PC-9 (cell line): Measurements from ENCODE around the gene JAG1. TPM values are rescaled to one million over a fixed set of nuclear protein-coding genes. Genes with fewer than 3 reads are reported as not detected.

Experiments used
- BruUV-seq: library from RNA; stranded (reverse); fragments of 400-500 nt; replicated peaks from 2 replicates; lab custom pipeline; 2021; lab: Mats Ljungman, UMichigan
- CTCF ChIA-PET: fragments of 300-600 bp; sonication (Branson Sonifier 250); formaldehyde crosslinking; loops from one replicate; lab custom pipeline; 2022; ENCODE audit warnings: antibody characterized with exemption; lab: Charles Lee
- POLR2A ChIA-PET: fragments of 300-600 bp; sonication (Branson Sonifier 250); formaldehyde crosslinking; loops from one replicate; lab custom pipeline; 2022; ENCODE audit warnings: antibody characterized with exemption; ENCODE audit not compliant: unreplicated experiment; lab: Charles Lee
- DNase-seq, 2 experiments: peaks; one replicate each; pipeline versions ENCODE4 v3.0.0 to v3.0.0-alpha.2; 2015 to 2022; ENCODE audit warnings: mixed read lengths in 1 of 2
- H2AFZ ChIP-seq: fragments of 200-600 bp; sonication (generic); 2 replicates; pipeline ENCODE4 v1.8.1; 2017; ENCODE audit warnings: antibody characterized with exemption
- H3F3A ChIP-seq: fragments of 200-600 bp; sonication (generic); 2 replicates; pipeline ENCODE4 v1.8.1; 2017; ENCODE audit warnings: antibody characterized with exemption, mild to moderate bottlenecking, low read depth; ENCODE audit not compliant: insufficient read depth
- H3K27ac ChIP-seq: fragments of 200-600 bp; sonication (generic); 2 replicates; pipeline ENCODE4 v1.6.1; 2016; ENCODE audit warnings: mixed run types
- H3K27me3 ChIP-seq: fragments of 200-600 bp; sonication (generic); 2 replicates; pipeline ENCODE4 v1.6.1; 2016; ENCODE audit warnings: low read depth, mixed run types; ENCODE audit not compliant: insufficient read depth
- H3K36me3 ChIP-seq: fragments of 200-600 bp; sonication (generic); 2 replicates; pipeline ENCODE4 v1.6.1; 2016; ENCODE audit warnings: low read depth, mixed run types
- H3K4me1 ChIP-seq: fragments of 200-600 bp; sonication (generic); replicated peaks from 2 replicates; pipeline ENCODE4 v1.6.1; 2016; ENCODE audit warnings: mixed run types; ENCODE audit not compliant: insufficient read depth
- H3K4me2 ChIP-seq: fragments of 200-600 bp; sonication (generic); 2 replicates; pipeline ENCODE4 v1.6.1; 2017; ENCODE audit warnings: mixed run types
- H3K4me3 ChIP-seq: fragments of 200-600 bp; sonication (generic); 2 replicates; pipeline ENCODE4 v1.6.1; 2016; ENCODE audit warnings: mixed run types
- H3K79me2 ChIP-seq: fragments of 200-600 bp; sonication (generic); 2 replicates; pipeline ENCODE4 v1.6.1; 2017; ENCODE audit warnings: low read depth, mixed run types
- H3K9me2 ChIP-seq: fragments of 200-600 bp; sonication (generic); 2 replicates; pipeline ENCODE4 v1.8.1; 2017; ENCODE audit warnings: mild to moderate bottlenecking; ENCODE audit not compliant: insufficient read depth
- H3K9me3 ChIP-seq: fragments of 200-600 bp; sonication (generic); 2 replicates; pipeline ENCODE4 v1.8.1; 2016; ENCODE audit warnings: low read depth; ENCODE audit not compliant: insufficient read depth
- H4K20me1 ChIP-seq: fragments of 200-600 bp; sonication (generic); 2 replicates; pipeline ENCODE4 v1.8.1; 2017; ENCODE audit not compliant: insufficient read depth
- CTCF ChIP-seq: fragments of 200-600 bp; sonication (generic); conservative IDR thresholded peaks from 2 replicates; pipeline ENCODE4 v1.6.1; 2017; ENCODE audit warnings: mixed run types, antibody characterized with exemption, mild to moderate bottlenecking, moderate library complexity
- EZH2 ChIP-seq: fragments of 200-600 bp; sonication (generic); IDR thresholded peaks from 2 replicates; pipeline ENCODE4 v1.8.0; 2017; ENCODE audit warnings: antibody characterized with exemption, low read depth
- intact Hi-C: fragments of 100-400 bp; cut with micrococcal nuclease; formaldehyde crosslinking; loops from one replicate; pipeline ENCODE4 v1.10.0; 2022; ENCODE audit not compliant: unreplicated experiment
- total RNA-seq: library from RNA; stranded (reverse); gene quantifications from 2 replicates; pipeline ENCODE4 v1.2.3, GENCODE V29; 2021

Gene JAG1
- total RNA-seq, 1 experiment from 2014 or later, result 42.9 TPM

DNA sequence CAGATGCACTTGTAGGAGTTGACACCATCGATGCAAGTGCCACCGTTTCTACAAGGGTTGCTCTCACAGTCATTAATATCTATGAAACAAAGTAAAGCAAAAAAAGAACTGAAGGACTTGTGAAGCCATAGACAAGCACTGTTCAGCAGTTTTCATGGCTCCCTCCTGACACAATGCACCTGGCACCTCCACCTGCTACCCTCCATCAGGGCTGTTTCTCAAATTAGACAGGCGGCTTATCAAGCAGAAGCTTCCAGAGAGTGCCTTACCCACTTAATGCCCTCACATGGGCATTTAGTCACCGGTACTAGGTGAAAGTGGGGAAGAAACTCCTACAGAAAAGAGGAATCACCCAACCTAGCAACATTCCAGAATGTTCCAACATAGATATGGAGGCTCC lies 27.8 kb downstream of the JAG1 start:
- Histone ChIP-seq H3K4me2 (no peak overlapping the region), H3K79me2 (no peaks in the 10 kb centered on the region), H3K4me1 (no peaks in the 10 kb centered on the region), H3K9me2 (no peaks in the 10 kb centered on the region), H3K9me3 (no peaks in the 10 kb centered on the region), H4K20me1 (no peaks in the 10 kb centered on the region), H2AFZ (no peak overlapping the region), H3K27ac (no peak overlapping the region), H3K4me3 (no peak overlapping the region), H3F3A (no peaks in the 10 kb centered on the region), H3K27me3 (no peaks in the 10 kb centered on the region), H3K36me3 (peaks cover 35% of the 10 kb centered on the region)
- ChIA-PET POLR2A (no interaction called here), CTCF (no interaction called here)
- DNase-seq, result no peak
- TF ChIP-seq EZH2 (no peak), CTCF (no peak)
- intact Hi-C loops, result no loop called here
- BruUV-seq, result no TSS peak

GRCh38 chr20:10645205-10645570 lies 28.6 kb downstream of the JAG1 start:
- BruUV-seq, result no TSS peak
- no peaks in the 10 kb centered on the region for H3K9me3 ChIP-seq
- no peaks in the 10 kb centered on the region for H4K20me1 ChIP-seq
- peaks cover 35% of the 10 kb centered on the region for H3K36me3 ChIP-seq
- no peaks in the 10 kb centered on the region for H3K79me2 ChIP-seq
- no peaks in the 10 kb centered on the region for H3F3A ChIP-seq
- no peaks in the 10 kb centered on the region for H3K9me2 ChIP-seq
- no peak overlapping the region for H3K4me3 ChIP-seq
- H3K27me3 ChIP-seq, result no peaks in the 10 kb centered on the region
- CTCF ChIA-PET, result no interaction called here
- no peak overlapping the region for H2AFZ ChIP-seq
- no peaks in the 10 kb centered on the region for H3K4me1 ChIP-seq
- intact Hi-C loops, result no loop called here
- H3K4me2 ChIP-seq, result no peak overlapping the region
- no peak for DNase-seq
- POLR2A ChIA-PET, result no interaction called here
- TF ChIP-seq EZH2, result no peak
- TF ChIP-seq CTCF, result no peak
- no peak overlapping the region for H3K27ac ChIP-seq

GRCh38 chr20:10644458-10645204 lies 29.2 kb downstream of the JAG1 start:
- ChIA-PET CTCF (no interaction called here), POLR2A (no interaction called here)
- H3K27me3 ChIP-seq, result no peaks in the 10 kb centered on the region
- H2AFZ ChIP-seq, result no peak overlapping the region
- H4K20me1 ChIP-seq, result no peaks in the 10 kb centered on the region
- no peak overlapping the region for H3K27ac ChIP-seq
- H3K4me3 ChIP-seq, result no peak overlapping the region
- H3K9me2 ChIP-seq, result no peaks in the 10 kb centered on the region
- H3K4me1 ChIP-seq, result no peaks in the 10 kb centered on the region
- no peaks in the 10 kb centered on the region for H3K79me2 ChIP-seq
- peaks cover 33% of the 10 kb centered on the region for H3K36me3 ChIP-seq
- DNase-seq, result no peak
- intact Hi-C loops, result no loop called here
- no TSS peak for BruUV-seq
- H3K9me3 ChIP-seq, result no peaks in the 10 kb centered on the region
- H3K4me2 ChIP-seq, result no peak overlapping the region
- TF ChIP-seq CTCF (no peak), EZH2 (no peak)
- no peaks in the 10 kb centered on the region for H3F3A ChIP-seq
